Peyer's patch (tissue), 4 donors: ENCODE results near the gene PBX1. TPM values are rescaled to one million over a fixed set of nuclear protein-coding genes. Genes with fewer than 3 reads are reported as not detected.

Experiments
- DNase-seq, 3 donors: peaks; one replicate each; pipeline ENCODE4 v3.0.0-alpha.2; 2017 to 2019
- H3K27ac ChIP-seq, 4 donors: fragments of 200-600 bp; sonication (generic); one replicate each; pipeline ENCODE4 v1.5.1; 2016 to 2019
- H3K27me3 ChIP-seq, 2 donors: fragments of 200-600 bp; sonication (generic); one replicate each; pipeline ENCODE4 v1.5.1; 2019
- H3K36me3 ChIP-seq, 3 donors: fragments of 200-600 bp; sonication (generic); one replicate each; pipeline ENCODE4 v1.5.1; 2016 to 2019
- H3K4me1 ChIP-seq, 4 donors: fragments of 200-600 bp; sonication (generic); one replicate each; pipeline ENCODE4 v1.5.1; 2016 to 2019
- H3K4me3 ChIP-seq, 4 donors: fragments of 200-600 bp; sonication (generic); 1 replicate in 3 of 4; 2 replicates in 1 of 4; pipeline ENCODE4 v1.5.1; 2016 to 2019; ENCODE audit warnings: mild to moderate bottlenecking in 1 of 4
- H3K9me3 ChIP-seq, 4 donors: fragments of 200-600 bp; sonication (generic); one replicate each; pipeline ENCODE4 v1.5.1; 2016 to 2019; ENCODE audit warnings: mild to moderate bottlenecking in 1 of 4
- POLR2A ChIP-seq, 2 donors: fragments of 450-650 bp; IDR thresholded peaks; one replicate each; pipeline ENCODE4 v1.5.1; 2017; ENCODE audit warnings: antibody characterized with exemption in 2 of 2, mild to moderate bottlenecking in 2 of 2, moderate library complexity in 2 of 2
- total RNA-seq, 4 donors: library from RNA; depleted of rRNA; stranded (reverse); fragments of >200 nt; gene quantifications; one replicate each; pipeline ENCODE4 v1.1.0, GENCODE V29; 2016
- TF ChIP-seq, protein P1 (sequence below), 6 experiments: fragments of 450-650 bp in 4 of 6; fragments of 200-600 bp in 2 of 6; sonication (generic) in 1 of 6; IDR thresholded peaks; one replicate each; pipeline ENCODE4 v1.5.1; 2017 to 2019; ENCODE audit warnings: antibody characterized with exemption in 6 of 6, mild to moderate bottlenecking in 3 of 6, moderate library complexity in 1 of 6

PBX1 gene
- total RNA-seq, 4 donors from 2014 or later: 20.6 to 57.5 (median 40.4) TPM

GRCh38 chr1:164619006-164619784 is 60.2 kb downstream of the PBX1 start:
- Histone ChIP-seq H3K9me3 (no peaks in the 10 kb centered on the region), H3K27ac (peak overlapping the region in 2 of 4 donors; percentile 7 to 66), H3K36me3 (no peaks in the 10 kb centered on the region), H3K27me3 (no peaks in the 10 kb centered on the region), H3K4me1 (peaks cover 0 to 40% (median 1%) of the 10 kb centered on the region in 4 donors), H3K4me3 (no peak overlapping the region)
- no peak for TF ChIP-seq POLR2A (IDR thresholded peaks at IDR 0.05)
- TF ChIP-seq, protein P1, sequence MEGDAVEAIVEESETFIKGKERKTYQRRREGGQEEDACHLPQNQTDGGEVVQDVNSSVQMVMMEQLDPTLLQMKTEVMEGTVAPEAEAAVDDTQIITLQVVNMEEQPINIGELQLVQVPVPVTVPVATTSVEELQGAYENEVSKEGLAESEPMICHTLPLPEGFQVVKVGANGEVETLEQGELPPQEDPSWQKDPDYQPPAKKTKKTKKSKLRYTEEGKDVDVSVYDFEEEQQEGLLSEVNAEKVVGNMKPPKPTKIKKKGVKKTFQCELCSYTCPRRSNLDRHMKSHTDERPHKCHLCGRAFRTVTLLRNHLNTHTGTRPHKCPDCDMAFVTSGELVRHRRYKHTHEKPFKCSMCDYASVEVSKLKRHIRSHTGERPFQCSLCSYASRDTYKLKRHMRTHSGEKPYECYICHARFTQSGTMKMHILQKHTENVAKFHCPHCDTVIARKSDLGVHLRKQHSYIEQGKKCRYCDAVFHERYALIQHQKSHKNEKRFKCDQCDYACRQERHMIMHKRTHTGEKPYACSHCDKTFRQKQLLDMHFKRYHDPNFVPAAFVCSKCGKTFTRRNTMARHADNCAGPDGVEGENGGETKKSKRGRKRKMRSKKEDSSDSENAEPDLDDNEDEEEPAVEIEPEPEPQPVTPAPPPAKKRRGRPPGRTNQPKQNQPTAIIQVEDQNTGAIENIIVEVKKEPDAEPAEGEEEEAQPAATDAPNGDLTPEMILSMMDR (IDR thresholded peaks at IDR 0.05): peak in 1 of 6 experiments; percentile 15
- DNase-seq: no peak

GRCh38 chr1:164622068-164622845 is 63.3 kb downstream of the PBX1 start:
- no peaks in the 10 kb centered on the region for H3K27me3 ChIP-seq
- H3K9me3 ChIP-seq: no peaks in the 10 kb centered on the region
- peaks cover 0 to 54% (median 1%) of the 10 kb centered on the region in 4 donors for H3K4me1 ChIP-seq
- no peak for DNase-seq
- H3K27ac ChIP-seq: peak overlapping the region in 2 of 4 donors; percentile 60 to 68
- TF ChIP-seq POLR2A (IDR thresholded peaks at IDR 0.05): no peak
- TF ChIP-seq, protein P1 (IDR thresholded peaks at IDR 0.05): no peak
- H3K4me3 ChIP-seq: no peak overlapping the region
- H3K36me3 ChIP-seq: no peaks in the 10 kb centered on the region

DNA sequence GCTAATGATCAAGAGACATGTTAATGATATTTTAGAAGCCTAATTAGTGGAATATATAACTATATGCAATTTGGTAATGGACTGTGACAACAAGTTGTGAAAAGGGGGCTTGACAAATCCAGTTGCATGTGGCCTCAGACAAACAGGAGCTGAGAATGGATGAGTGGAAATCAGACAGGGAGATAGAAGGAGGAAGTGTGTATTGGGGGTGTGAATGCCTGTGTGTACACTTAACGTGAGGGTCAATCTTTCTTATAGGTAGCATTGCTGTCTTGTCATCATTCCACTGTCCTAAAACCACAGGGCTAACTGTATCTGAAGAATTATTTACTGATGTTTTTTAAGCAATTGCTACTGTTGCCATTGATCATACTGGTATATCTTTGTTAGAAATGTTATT is 64.8 kb downstream of the PBX1 start:
- Histone ChIP-seq H3K4me3 (no peak overlapping the region), H3K27me3 (no peaks in the 10 kb centered on the region), H3K4me1 (peaks cover 0 to 46% (median under 1%) of the 10 kb centered on the region in 4 donors), H3K36me3 (no peaks in the 10 kb centered on the region), H3K27ac (peak overlapping the region in 2 of 4 donors; percentile 60 to 68), H3K9me3 (no peaks in the 10 kb centered on the region)
- TF ChIP-seq, protein P1 (IDR thresholded peaks at IDR 0.05): no peak
- TF ChIP-seq POLR2A (IDR thresholded peaks at IDR 0.05): no peak
- DNase-seq: no peak

DNA sequence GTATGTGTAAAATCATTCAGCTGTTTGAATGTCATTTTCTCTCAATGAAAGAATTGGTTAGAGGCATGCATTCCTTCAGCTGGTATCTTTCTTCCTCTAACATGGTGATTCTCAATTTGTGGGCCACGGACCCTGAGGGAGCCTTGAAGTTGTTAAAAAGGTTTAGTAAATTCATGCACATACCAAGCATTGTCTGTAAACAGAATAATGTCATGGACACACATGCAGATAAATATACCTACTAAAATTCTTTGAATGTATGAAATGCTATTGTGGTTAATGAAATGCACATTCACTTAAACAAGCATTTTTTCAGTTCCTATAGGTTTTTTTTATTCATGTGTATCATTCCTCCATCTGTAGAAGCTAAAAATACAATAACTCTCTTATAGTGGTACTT is 65.4 kb downstream of the PBX1 start:
- no peaks in the 10 kb centered on the region for H3K9me3 ChIP-seq
- TF ChIP-seq, protein P1 (IDR thresholded peaks at IDR 0.05): no peak
- TF ChIP-seq POLR2A (IDR thresholded peaks at IDR 0.05): no peak
- H3K27ac ChIP-seq: peak overlapping the region in 1 of 4 donors; percentile 68
- no peak overlapping the region for H3K4me3 ChIP-seq
- no peak for DNase-seq
- peaks cover 0 to 40% (median 0%) of the 10 kb centered on the region in 4 donors for H3K4me1 ChIP-seq
- no peaks in the 10 kb centered on the region for H3K36me3 ChIP-seq
- no peaks in the 10 kb centered on the region for H3K27me3 ChIP-seq

DNA sequence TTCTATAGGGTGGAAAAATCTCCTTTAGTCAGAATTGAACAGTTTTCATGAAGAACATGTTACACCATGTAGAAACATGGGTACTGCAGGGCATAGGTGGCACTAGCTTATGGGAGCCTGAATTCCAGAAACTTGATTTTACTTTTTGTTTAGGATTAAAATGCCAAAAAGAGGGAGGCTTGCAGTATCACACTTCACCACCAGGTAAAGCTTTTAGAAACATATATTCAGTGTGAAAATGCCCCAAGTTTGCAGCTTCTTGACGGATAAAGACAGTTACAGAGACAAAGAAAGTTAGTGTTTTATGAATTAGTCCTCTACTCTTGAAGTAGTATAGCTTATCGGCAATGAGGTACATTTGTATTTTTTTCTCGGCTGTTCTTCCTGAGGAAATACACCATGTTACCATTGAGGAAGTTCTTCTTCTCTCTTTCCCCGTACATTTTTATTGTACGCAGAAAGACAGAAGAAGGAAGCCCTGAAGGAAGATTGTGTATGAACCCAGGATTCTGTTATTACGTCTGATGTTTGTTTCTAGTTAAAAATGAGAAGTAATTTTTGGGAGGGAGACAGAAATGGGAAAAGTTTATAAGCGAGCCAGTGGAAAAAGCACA is 66.1 kb downstream of the PBX1 start:
- TF ChIP-seq, protein P1 (IDR thresholded peaks at IDR 0.05): peak in 2 of 6 experiments; percentile 34
- no peak for TF ChIP-seq POLR2A (IDR thresholded peaks at IDR 0.05)
- no peaks in the 10 kb centered on the region for H3K27me3 ChIP-seq
- no peaks in the 10 kb centered on the region for H3K9me3 ChIP-seq
- H3K27ac ChIP-seq: no peak overlapping the region
- H3K4me3 ChIP-seq: no peak overlapping the region
- DNase-seq: no peak
- no peaks in the 10 kb centered on the region for H3K36me3 ChIP-seq
- peaks cover 0 to 35% (median 0%) of the 10 kb centered on the region in 4 donors for H3K4me1 ChIP-seq
